Spleen (tissue), 7 donors: ENCODE measurements around the gene NUCB2.

Source experiments
- CTCF ChIP-seq, 11 experiments: fragments of 200-600 bp in 7 of 11; fragments of 450-650 bp in 4 of 11; sonication (generic) in 4 of 11; IDR thresholded peaks in 8 of 11; conservative IDR thresholded peaks in 3 of 11; 1 replicate in 7 of 11; 2 replicates in 4 of 11; pipeline versions ENCODE4 v1.4.0 to v1.8.0; 2016 to 2021; ENCODE audit warnings: antibody characterized with exemption in 11 of 11, inconsistent platforms in 4 of 11, mild to moderate bottlenecking in 1 of 11
- POLR2A ChIP-seq, 3 donors: fragments of 450-650 bp; IDR thresholded peaks; one replicate each; pipeline ENCODE4 v1.5.1; 2017; ENCODE audit warnings: antibody characterized with exemption in 3 of 3, mild to moderate bottlenecking in 1 of 3
- POLR2AphosphoS5 ChIP-seq, 3 donors: sonication (generic); formaldehyde crosslinking; IDR thresholded peaks; one replicate each; pipeline ENCODE4 v1.5.1; 2017; ENCODE audit warnings: antibody characterized with exemption in 3 of 3
- donor health status: DM: no; HTN: no; CAD: no; lungs with moderate emphysema.
- donor health status: DM: no; HTN: no; CAD: no.
- donor health status: DM: no; HTN: no; CAD: no.

- no peak for TF ChIP-seq POLR2A (IDR thresholded peaks at IDR 0.05)
- no peak for TF ChIP-seq CTCF (IDR thresholded peaks at IDR 0.05 in 8 of 11, conservative IDR thresholded peaks at IDR 0.05 in 3 of 11)
- no peak for TF ChIP-seq POLR2AphosphoS5 (IDR thresholded peaks at IDR 0.05)
These were observed 37.7 kb downstream of the NUCB2 start for GRCh38 chr11:17314232-17314547.
